DND-41 (cell line): ENCODE measurements around the gene ING4.

Source experiments
- EZH2 ChIP-seq: IDR thresholded peaks from 3 replicates; pipeline ENCODE4 v1.6.1; 2012; ENCODE audit warnings: borderline replicate concordance, low read depth, mild to moderate bottlenecking, moderate library complexity, low read length, inconsistent platforms; ENCODE audit not compliant: severe bottlenecking
- TF ChIP-seq, protein P1 (sequence below): IDR thresholded peaks from 2 replicates; pipeline ENCODE4 v1.5.1; 2012; ENCODE audit warnings: borderline replicate concordance, low read length, moderate library complexity, mild to moderate bottlenecking; ENCODE audit not compliant: poor library complexity, severe bottlenecking; ENCODE audit errors: extremely low read depth

DNA sequence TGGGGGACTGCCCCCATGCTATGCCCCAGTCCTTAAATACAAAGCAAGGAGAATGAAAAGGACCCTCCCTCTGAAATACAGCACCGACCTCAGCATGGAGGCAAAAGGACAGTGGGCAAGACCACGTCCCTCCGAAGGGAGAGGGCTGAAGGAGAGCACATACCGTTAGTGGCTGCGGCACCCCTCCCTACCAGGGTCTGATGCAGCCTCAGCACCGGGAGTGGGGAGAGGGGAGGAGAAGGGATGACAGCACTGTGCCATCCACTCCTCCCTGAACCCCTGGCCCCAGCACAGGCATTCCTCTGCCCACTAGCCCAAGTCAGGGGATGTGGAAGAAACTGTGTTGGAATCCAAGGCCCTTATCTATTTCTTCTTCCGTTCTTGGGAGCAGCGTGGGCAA, 12.1 kb downstream of the ING4 start:
- TF ChIP-seq, protein P1, sequence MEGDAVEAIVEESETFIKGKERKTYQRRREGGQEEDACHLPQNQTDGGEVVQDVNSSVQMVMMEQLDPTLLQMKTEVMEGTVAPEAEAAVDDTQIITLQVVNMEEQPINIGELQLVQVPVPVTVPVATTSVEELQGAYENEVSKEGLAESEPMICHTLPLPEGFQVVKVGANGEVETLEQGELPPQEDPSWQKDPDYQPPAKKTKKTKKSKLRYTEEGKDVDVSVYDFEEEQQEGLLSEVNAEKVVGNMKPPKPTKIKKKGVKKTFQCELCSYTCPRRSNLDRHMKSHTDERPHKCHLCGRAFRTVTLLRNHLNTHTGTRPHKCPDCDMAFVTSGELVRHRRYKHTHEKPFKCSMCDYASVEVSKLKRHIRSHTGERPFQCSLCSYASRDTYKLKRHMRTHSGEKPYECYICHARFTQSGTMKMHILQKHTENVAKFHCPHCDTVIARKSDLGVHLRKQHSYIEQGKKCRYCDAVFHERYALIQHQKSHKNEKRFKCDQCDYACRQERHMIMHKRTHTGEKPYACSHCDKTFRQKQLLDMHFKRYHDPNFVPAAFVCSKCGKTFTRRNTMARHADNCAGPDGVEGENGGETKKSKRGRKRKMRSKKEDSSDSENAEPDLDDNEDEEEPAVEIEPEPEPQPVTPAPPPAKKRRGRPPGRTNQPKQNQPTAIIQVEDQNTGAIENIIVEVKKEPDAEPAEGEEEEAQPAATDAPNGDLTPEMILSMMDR, result no peak
- no peak for TF ChIP-seq EZH2
